IPS-18a (cell line): ENCODE measurements around the gene OR52N5.

Experiments used
- H3K27ac ChIP-seq: one replicate; pipeline ENCODE4 v1.5.1; 2013; ENCODE audit warnings: low read length
- H3K27me3 ChIP-seq: one replicate; pipeline ENCODE4 v1.6.1; 2013; ENCODE audit warnings: mild to moderate bottlenecking, low read length; ENCODE audit not compliant: control insufficient read depth, insufficient read depth
- H3K36me3 ChIP-seq: one replicate; pipeline ENCODE4 v1.6.1; 2013; ENCODE audit warnings: low read depth, low read length; ENCODE audit not compliant: control insufficient read depth
- H3K4me1 ChIP-seq: one replicate; pipeline ENCODE4 v1.6.1; 2013; ENCODE audit warnings: low read depth, low read length; ENCODE audit not compliant: control insufficient read depth
- H3K4me3 ChIP-seq: one replicate; pipeline ENCODE4 v1.5.1; 2013; ENCODE audit warnings: low read length
- H3K9ac ChIP-seq: one replicate; pipeline ENCODE4 v1.6.1; 2013; ENCODE audit warnings: mild to moderate bottlenecking, low read length, moderate library complexity
- H3K9me3 ChIP-seq: one replicate; pipeline ENCODE4 v1.6.1; 2013; ENCODE audit warnings: low read depth, low read length; ENCODE audit not compliant: control insufficient read depth

Gene OR52N5

DNA sequence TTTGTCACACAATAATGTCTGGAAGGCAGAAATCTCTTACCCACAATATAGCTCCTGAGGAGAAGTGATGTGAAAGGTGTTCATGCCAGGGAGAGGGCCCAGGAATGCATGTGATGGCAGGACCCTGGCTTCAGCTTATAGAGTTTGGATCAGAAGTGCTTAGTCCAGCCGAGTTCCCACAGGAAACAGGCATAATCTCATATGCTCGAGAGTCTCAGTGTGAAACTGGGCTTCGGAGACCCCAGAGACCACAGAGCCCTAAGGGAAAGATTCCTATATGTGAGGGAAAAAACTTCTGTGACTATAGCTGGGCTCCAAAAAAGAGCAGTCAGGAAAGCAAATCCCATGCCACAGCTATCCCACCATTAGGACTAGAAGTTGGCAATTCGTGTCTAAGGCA, at the start of gene OR52N5:
TSS of gene OR52N5 (minus strand) at position 101 of the 400 bp plus-strand sequence. CDS start 4,721 bp downstream, outside the sequence.
- Histone ChIP-seq H3K4me3 (no peak within 1 kb of the TSS), H3K9ac (no peak within 1 kb of the TSS), H3K27me3 (no peaks in the 10 kb centered on the region), H3K27ac (no peak within 1 kb of the TSS), H3K36me3 (no peaks in the 10 kb centered on the region), H3K4me1 (no peaks in the 10 kb centered on the region), H3K9me3 (no peaks in the 10 kb centered on the region)

DNA sequence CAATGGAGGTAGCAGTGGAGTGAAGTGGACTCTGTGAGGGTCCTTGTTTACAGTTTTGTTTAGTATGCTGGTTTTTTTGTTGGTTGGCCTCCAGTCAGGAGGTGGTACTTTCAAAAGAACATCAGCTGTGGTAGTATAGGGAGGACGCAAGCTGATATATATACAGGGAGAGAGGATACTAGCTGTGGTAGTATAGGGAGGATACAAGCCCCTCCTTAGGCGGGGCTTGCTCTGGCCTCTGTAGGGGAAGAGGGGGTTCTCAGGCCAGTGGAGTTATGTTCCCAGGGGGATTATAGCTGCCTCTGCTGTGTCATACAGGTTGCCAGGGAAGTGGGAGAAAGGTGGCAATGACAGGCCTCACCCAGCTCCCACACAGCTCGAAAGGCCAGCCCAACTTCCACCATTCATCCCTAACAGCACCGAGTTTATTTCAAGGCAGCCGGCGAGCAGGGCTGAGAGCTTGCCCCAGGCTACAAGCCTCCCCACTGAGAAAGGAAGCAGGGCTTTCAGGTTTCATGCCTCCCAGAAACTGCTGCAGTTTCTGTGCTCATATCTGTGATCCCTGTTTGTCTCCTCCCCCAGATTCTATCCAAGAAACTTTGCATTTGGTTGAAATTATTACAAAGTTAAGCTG, 48.2 kb upstream of the OR52N5 start:
- no peak overlapping the region for H3K9ac ChIP-seq
- H3K9me3 ChIP-seq: no peaks in the 10 kb centered on the region
- H3K27me3 ChIP-seq: no peaks in the 10 kb centered on the region
- H3K4me3 ChIP-seq: no peak overlapping the region
- no peaks in the 10 kb centered on the region for H3K36me3 ChIP-seq
- no peaks in the 10 kb centered on the region for H3K4me1 ChIP-seq
- H3K27ac ChIP-seq: no peak overlapping the region

DNA sequence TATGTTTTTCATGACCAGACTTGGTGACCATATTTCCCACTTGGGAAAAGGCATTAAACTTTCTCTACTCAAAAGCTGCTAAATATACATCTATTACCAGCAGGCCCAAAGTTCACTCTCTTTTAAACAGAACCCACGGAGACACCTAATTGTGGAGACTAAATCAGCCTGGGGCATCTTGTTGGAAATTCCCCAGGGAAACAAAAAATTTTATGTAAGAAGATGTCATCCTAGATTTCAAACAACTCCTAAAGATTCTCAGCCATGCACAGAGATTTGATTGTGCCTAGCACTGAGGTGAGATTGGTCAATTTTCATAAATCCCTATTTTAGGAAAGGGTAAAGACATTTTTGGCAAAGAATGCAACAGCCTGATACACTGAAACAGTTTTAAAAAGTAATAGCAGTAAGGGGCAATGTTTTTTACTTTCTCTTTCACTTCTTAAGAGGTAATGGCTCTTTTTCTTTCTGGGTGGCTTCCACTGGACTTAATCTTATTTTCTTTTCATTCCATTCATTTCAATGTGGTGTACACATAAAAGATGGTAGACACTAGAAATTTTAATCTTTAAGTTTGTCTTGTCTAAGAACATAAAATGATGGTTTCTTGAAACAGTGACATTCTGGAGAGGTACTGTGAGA, 35.2 kb upstream of the OR52N5 start:
- Histone ChIP-seq H3K4me3 (no peak overlapping the region), H3K4me1 (peaks cover 5% of the 10 kb centered on the region), H3K9me3 (no peaks in the 10 kb centered on the region), H3K27ac (no peak overlapping the region), H3K36me3 (no peaks in the 10 kb centered on the region), H3K27me3 (no peaks in the 10 kb centered on the region), H3K9ac (no peak overlapping the region)

DNA sequence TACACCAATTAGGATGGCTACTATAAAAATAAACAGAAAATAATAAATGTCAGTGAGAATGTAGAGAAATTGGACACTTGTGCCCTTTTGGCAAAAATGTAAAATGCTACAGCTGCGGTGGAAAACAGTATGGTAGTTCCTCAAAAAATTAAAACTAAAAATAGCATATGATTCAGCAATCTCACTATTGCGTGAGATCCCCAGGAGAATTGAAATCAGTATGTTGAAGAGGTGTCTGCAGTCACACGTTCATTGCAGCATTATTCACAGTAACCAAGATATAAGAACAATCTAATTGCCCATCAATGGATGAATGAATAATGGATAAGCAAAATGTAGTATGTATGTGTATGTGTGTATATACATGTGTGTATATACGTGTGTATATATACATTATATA, 32.4 kb upstream of the OR52N5 start:
- H3K4me3 ChIP-seq: no peak overlapping the region
- no peaks in the 10 kb centered on the region for H3K9me3 ChIP-seq
- no peaks in the 10 kb centered on the region for H3K27me3 ChIP-seq
- no peak overlapping the region for H3K9ac ChIP-seq
- no peak overlapping the region for H3K27ac ChIP-seq
- no peaks in the 10 kb centered on the region for H3K36me3 ChIP-seq
- peaks cover 5% of the 10 kb centered on the region for H3K4me1 ChIP-seq

DNA sequence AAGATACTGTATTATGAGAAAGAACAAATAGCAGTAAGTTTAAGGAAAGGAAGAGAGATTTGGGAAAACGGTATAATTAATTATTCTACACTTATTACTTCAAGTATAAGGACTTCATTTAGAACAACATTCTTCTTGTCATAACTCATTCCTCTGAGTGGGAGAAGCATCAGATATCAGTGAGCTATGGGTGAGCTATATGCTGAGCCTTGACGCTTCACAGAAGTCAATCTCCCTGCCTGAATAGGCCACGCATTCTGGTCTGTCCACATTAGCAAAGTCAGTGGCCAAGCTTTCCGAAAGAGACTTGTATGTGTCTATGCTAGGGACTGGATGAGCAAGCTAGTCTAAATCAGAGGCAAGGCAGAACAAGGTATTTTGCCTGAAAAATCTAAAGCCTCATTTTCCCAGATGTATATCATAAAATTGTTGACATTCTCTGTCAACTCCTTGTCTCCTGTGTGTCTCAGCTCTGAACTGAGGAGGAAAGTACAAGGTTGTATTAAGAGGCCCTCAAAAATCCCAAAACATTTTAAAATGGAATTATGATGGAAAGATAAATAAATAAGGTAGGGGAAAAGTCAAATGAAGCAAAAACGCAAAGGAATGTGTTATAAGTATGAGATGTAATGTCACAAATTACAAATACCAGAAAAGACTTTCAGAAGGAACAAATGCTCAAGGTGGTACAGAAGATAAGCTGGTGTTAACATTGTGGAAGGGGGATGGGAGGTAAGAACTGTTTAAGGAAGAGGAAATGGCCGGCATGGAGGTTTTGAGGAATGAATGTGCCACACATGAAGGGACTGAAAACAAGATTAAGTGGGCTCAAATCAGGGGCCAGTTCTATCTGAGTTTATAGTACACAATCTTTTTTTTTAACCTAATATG, 27.0 kb upstream of the OR52N5 start:
- Histone ChIP-seq H3K4me1 (peaks cover 5% of the 10 kb centered on the region), H3K27ac (no peak overlapping the region), H3K9me3 (no peaks in the 10 kb centered on the region), H3K4me3 (no peak overlapping the region), H3K9ac (no peak overlapping the region), H3K36me3 (no peaks in the 10 kb centered on the region), H3K27me3 (no peaks in the 10 kb centered on the region)

DNA sequence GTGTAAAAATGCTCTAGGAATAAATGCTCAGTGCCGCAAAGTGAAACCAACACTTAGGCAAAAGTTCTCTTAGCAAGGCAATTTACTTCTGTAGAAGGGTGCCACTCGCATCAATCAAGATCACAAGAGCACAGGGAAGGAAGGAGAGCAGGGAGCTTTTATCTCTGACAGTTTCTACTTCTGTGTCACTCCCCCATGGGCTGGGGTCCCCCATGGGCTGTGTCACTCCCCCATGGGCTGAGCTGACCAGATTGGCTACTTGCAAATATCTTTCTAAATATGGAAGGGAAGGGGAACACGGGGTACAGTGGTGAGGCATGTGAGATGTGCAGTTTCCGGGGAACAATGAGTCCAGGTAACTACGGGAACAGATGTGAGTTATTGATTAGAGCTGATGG, 26.0 kb upstream of the OR52N5 start:
- Histone ChIP-seq H3K9ac (peak overlapping the region; percentile 48), H3K4me3 (peak overlapping the region; percentile 75), H3K9me3 (no peaks in the 10 kb centered on the region), H3K4me1 (peaks cover 5% of the 10 kb centered on the region), H3K36me3 (no peaks in the 10 kb centered on the region), H3K27ac (no peak overlapping the region), H3K27me3 (no peaks in the 10 kb centered on the region)

DNA sequence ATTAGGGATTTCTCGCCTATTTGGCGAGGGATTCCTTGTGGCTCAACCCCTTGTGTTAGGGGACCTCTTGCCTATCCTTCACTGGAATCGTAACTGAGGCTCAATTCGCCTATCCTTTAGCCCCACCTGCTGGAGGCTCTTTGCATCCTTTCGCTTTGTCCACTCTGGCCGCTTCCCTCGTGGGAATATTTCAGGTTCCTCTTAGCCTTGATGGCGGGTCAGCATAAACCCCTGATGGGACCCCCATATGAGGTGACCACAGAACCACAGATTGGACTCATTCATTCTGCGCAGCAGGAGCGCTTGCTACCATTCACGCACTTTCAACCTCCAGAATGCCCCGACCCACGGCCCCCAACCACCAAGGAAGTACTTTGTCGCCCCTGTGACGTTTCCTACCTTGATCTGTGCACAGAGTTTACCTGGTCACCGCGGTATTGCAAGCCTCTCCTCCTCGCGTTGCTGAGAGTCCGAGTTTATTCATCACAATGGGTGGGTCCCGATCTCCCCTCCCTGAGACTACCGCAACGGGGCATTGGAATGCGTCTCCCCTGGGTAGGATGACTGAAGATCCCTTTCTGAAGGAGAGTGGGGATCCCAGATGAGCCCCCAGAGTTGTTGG, 25.5 kb upstream of the OR52N5 start, which contains the start of gene OR52N2:
TSS of gene OR52N2 (plus strand) at position 425 of the 622 bp plus-strand sequence. CDS start 11,412 bp downstream, outside the sequence.
- peak within 1 kb of the TSS; percentile 48 for H3K9ac ChIP-seq

DNA sequence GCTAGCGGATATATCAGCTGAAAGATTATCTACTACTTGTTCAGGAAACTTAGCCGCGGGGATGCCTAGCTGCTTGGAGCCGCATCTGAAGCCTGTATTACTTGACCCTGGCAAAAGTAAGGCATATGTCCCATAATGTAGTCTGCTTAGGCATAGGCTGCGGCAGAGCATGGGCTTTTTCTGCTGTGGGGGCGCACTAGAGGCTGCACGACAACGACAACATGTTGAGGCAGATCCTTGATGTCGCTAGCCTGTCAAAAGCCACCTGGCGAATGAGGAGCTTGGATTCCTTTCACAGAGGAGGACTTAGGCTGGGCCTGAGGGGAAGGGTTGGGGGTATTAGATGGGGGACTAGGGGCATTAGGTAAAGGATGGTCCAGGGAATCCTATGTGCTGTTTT, 24.4 kb upstream of the OR52N5 start:
- Histone ChIP-seq H3K27ac (no peak overlapping the region), H3K4me1 (no peaks in the 10 kb centered on the region), H3K36me3 (no peaks in the 10 kb centered on the region), H3K27me3 (no peaks in the 10 kb centered on the region), H3K9ac (no peak overlapping the region), H3K4me3 (no peak overlapping the region), H3K9me3 (no peaks in the 10 kb centered on the region)

More for the DNA sequence above, 25.5 kb upstream of the OR52N5 start, which contains the start of gene OR52N2:
- Histone ChIP-seq H3K4me3 (peak within 1 kb of the TSS; percentile 75), H3K9me3 (no peaks in the 10 kb centered on the region), H3K36me3 (no peaks in the 10 kb centered on the region), H3K4me1 (peaks cover 1% of the 10 kb centered on the region), H3K27me3 (no peaks in the 10 kb centered on the region), H3K27ac (no peak within 1 kb of the TSS)

DNA sequence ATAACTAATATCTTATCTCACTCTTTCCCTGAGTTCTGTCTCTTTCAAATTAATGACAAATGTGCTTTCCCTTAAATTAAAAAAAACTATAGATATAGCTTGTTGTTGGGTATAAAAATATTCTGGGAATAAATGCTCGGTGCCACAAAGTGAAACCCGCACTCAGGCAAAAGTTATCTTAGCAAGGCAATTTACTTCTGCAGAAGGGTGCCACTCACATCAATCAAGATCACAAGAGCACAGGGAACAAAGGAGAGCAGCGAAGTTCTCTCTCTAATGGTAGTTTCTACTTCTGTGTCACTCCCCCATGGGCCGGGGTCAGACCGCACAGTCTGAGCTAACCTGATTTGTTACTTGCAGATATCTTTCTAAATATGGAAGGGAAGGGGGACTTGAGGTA, 20.8 kb upstream of the OR52N5 start:
- Histone ChIP-seq H3K27ac (no peak overlapping the region), H3K9me3 (no peaks in the 10 kb centered on the region), H3K36me3 (no peaks in the 10 kb centered on the region), H3K27me3 (no peaks in the 10 kb centered on the region), H3K4me3 (no peak overlapping the region), H3K4me1 (no peaks in the 10 kb centered on the region), H3K9ac (no peak overlapping the region)

DNA sequence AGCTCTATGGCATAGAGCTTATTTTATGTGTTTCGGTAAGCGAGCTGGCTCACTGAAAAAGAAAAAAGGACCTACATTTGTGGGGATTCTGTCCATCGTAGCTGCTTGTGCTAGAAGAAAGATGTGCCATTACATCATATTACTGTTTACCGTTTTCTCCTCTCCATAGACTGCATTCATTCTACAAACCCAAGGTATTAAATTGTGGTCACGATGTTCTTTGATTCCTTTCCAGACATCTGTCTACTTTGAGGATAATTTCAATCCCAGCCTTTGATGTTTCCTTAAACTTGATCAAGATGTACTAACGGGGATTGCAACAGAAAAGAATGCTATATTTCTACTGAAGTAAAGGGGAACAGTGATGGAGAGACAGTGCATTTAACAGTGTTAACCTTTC, 13.4 kb upstream of the OR52N5 start:
- no peaks in the 10 kb centered on the region for H3K9me3 ChIP-seq
- H3K36me3 ChIP-seq: no peaks in the 10 kb centered on the region
- H3K4me3 ChIP-seq: no peak overlapping the region
- H3K27me3 ChIP-seq: no peaks in the 10 kb centered on the region
- no peak overlapping the region for H3K27ac ChIP-seq
- H3K4me1 ChIP-seq: no peaks in the 10 kb centered on the region
- H3K9ac ChIP-seq: no peak overlapping the region

DNA sequence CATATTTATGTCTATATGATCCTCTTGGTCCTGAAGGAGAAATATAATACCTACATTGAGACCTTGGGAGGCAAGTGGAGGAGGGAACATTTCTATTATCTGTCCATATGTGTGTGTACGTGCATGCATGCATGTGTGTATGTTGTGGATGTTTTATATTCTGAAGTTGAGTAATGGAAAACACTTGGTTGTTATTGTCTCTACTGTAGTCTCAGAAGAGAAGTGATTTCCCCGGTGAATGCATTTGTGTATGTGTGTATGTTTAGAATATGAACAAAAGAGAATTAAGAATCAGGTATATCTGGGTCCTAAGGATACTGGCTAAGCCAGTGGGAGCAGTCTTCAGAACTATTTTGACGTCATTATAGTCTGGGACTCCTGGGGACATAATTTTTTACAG, 8.0 kb upstream of the OR52N5 start, which contains the start of gene OR52N1:
TSS of gene OR52N1 (minus strand) at position 101 of the 400 bp plus-strand sequence. CDS start 2,449 bp downstream, outside the sequence.
- H3K9ac ChIP-seq: no peak within 1 kb of the TSS

More for the DNA sequence above, 8.0 kb upstream of the OR52N5 start, which contains the start of gene OR52N1:
- Histone ChIP-seq H3K27me3 (no peaks in the 10 kb centered on the region), H3K9me3 (no peaks in the 10 kb centered on the region), H3K4me1 (no peaks in the 10 kb centered on the region), H3K4me3 (no peak within 1 kb of the TSS), H3K36me3 (no peaks in the 10 kb centered on the region), H3K27ac (no peak within 1 kb of the TSS)
